HG03196 (cell line): Measurements from ENCODE around the gene FNDC3B.
A peak's percentile ranks its signal among the peaks of the same experiment; 100 is the strongest.

Source experiments
- ATAC-seq: cut with Tn5 transposase; IDR thresholded peaks from one replicate; pipeline ENCODE4 v1.9.1; 2021; ENCODE audit not compliant: unreplicated experiment

FNDC3B gene

GRCh38 chr3:172132721-172133311 lies 93.4 kb downstream of the FNDC3B start:
- ATAC-seq = no peak

GRCh38 chr3:172133838-172134237 lies 94.5 kb downstream of the FNDC3B start:
- no peak for ATAC-seq

- no peak for ATAC-seq
Measured at GRCh38 chr3:172134352-172134751, 95.0 kb downstream of the FNDC3B start.

- no peak for ATAC-seq
Measured at GRCh38 chr3:172135185-172135584, 95.8 kb downstream of the FNDC3B start.

- ATAC-seq = no peak
Measured at GRCh38 chr3:172135820-172136219, 96.4 kb downstream of the FNDC3B start.

GRCh38 chr3:172136330-172136729 lies 97.0 kb downstream of the FNDC3B start:
- ATAC-seq = no peak

GRCh38 chr3:172137287-172138192 lies 98.2 kb downstream of the FNDC3B start:
- ATAC-seq = no peak

GRCh38 chr3:172138193-172138537 lies 98.8 kb downstream of the FNDC3B start:
- no peak for ATAC-seq

GRCh38 chr3:172138792-172139507 lies 99.6 kb downstream of the FNDC3B start:
- no peak for ATAC-seq

GRCh38 chr3:172139528-172140276 lies 100.3 kb downstream of the FNDC3B start:
- ATAC-seq = no peak

GRCh38 chr3:172140499-172141391 lies 101.4 kb downstream of the FNDC3B start:
- no peak for ATAC-seq

- ATAC-seq = peak; percentile 68
Measured at GRCh38 chr3:172142051-172142863, 102.9 kb downstream of the FNDC3B start.

GRCh38 chr3:172142864-172143451 lies 103.6 kb downstream of the FNDC3B start:
- no peak for ATAC-seq

GRCh38 chr3:172143739-172144497 lies 104.5 kb downstream of the FNDC3B start:
- ATAC-seq = no peak

GRCh38 chr3:172144601-172145000 lies 105.2 kb downstream of the FNDC3B start:
- ATAC-seq = no peak

GRCh38 chr3:172145031-172145686 lies 105.8 kb downstream of the FNDC3B start:
- ATAC-seq = peak; percentile 36

- ATAC-seq = no peak
Measured at GRCh38 chr3:172146349-172146748, 107.0 kb downstream of the FNDC3B start.
